ENCODE results near the gene MKS1.
A peak's percentile ranks its signal among the peaks of the same experiment; 100 is the strongest.

The MKS1 gene

DNA sequence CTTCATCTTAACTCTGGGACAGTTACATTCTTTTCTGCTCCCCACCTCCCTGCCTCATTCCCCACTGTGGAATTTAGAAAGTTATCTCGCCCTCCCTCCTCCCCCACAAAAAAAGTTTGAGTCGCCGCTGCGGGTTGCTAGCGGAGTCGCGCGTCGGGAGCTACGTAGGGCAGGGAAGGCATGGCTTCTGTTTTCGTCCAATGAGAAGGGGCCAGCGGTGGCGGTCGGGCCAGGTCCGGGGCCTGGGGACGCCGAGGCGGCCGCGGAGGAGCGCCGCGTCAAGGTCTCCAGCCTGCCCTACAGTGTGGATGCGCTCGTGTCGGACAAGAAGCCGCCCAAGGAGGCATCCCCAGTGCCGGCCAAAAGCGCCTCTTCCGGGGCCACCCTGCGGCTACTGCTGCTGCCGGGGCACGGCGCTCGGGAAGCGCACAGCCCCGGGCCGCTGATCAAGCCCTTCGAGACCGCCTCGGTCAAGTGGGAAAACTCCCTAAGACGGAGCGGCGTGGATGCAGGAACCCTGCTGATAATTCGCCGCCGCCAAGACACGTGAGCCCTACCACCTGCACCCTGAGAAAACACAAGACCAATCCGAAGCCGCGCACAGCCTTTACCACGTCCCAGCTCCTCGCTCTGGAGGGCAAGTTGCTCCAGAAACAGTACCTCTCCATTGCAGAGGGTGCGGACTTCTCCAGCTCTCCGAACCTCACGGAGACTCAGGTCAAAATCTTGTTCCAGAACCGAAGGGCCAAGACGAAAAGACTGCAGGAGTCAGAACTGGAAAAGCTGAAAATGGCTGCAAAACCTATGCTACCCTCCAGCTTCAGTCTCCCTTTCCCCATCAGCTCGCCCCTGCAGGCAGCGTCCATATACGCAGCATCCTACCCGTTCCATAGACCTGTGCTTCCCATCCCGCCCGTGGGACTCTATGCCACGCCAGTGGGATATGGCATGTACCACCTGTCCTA lies 61.9 kb downstream of the MKS1 start:
- peak; percentile 66 for DNase-seq

All from NCI-H1105 treated with DMSO at 0.1 percent for 48 hours (cell line).